ENCODE data around the gene ACSS3. TPM values are rescaled to one million over a fixed set of nuclear protein-coding genes. Genes with fewer than 3 reads are reported as not detected.

The ACSS3 gene
- total RNA-seq, 1 donor from 2014 or later = 3.6 TPM

DNA sequence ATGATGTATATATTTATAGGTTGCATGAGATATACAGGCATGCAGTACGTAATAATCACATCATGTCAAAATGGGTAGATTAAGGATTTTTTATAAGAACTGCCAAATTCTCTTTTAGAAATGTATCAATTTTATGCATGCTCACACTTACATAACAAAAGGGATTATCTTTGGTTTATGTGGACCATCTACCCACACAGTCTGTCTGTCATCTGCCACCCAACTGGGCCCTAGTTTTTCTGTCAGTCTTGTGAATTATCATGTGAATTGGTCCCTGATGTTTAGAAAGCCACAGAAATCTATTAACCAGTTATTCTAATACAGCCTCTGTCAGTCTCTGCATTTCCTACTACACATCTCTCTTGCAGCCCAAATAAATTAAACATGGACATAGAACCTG, 133.4 kb downstream of the ACSS3 start:
- Mint-ChIP-seq H3K4me1 (ENCODE audit: low read depth, unreplicated experiment) (peaks cover 32% of the 10 kb centered on the region), H3K27me3 (ENCODE audit: unreplicated experiment) (no peaks in the 10 kb centered on the region), H3K4me3 (ENCODE audit: unreplicated experiment) (no peak overlapping the region), H3K36me3 (ENCODE audit: unreplicated experiment) (no peaks in the 10 kb centered on the region), H3K9me3 (ENCODE audit: unreplicated experiment) (no peaks in the 10 kb centered on the region), H3K27ac (ENCODE audit: unreplicated experiment) (no peak overlapping the region)
- no peak for DNase-seq
- TF ChIP-seq, protein P1, sequence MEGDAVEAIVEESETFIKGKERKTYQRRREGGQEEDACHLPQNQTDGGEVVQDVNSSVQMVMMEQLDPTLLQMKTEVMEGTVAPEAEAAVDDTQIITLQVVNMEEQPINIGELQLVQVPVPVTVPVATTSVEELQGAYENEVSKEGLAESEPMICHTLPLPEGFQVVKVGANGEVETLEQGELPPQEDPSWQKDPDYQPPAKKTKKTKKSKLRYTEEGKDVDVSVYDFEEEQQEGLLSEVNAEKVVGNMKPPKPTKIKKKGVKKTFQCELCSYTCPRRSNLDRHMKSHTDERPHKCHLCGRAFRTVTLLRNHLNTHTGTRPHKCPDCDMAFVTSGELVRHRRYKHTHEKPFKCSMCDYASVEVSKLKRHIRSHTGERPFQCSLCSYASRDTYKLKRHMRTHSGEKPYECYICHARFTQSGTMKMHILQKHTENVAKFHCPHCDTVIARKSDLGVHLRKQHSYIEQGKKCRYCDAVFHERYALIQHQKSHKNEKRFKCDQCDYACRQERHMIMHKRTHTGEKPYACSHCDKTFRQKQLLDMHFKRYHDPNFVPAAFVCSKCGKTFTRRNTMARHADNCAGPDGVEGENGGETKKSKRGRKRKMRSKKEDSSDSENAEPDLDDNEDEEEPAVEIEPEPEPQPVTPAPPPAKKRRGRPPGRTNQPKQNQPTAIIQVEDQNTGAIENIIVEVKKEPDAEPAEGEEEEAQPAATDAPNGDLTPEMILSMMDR (IDR thresholded peaks at IDR 0.05; ENCODE audit: partially characterized antibody, unreplicated experiment) = no peak

DNA sequence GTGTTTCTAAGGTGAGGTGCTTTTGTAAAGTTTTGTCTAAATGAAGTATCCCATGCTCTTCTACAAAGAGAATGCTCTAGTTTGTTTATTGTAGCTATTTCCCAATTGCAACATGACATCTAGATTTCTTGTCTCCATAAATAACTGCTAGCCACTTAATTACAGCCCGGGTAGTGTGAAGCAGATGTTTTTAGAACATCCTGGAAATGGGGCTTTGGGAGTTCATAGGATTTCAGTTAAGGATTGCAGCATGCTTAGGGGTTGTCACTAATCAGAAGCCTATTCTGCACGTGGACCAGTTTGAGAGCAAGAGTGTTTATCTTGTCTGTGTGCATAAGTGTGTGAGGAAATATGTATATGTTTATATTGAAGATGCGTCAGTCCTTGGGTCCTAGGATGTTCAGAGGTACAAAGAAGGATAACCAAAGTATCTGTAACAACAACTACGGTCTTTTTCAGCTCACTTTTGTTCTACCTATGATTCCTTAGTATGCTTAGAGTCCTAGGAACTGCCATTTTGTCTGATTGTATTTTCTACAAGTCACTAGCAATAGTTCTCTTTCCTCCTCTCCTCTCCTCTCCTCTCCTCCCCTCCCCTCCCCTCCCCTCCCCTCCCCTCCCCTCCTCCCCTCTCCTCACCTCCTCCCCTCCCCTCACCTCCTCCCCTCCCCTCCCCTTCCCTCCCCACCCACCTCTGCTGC, 135.3 kb downstream of the ACSS3 start:
- H3K4me1 Mint-ChIP-seq (ENCODE audit: low read depth, unreplicated experiment) = peaks cover 18% of the 10 kb centered on the region
- TF ChIP-seq, protein P1 (IDR thresholded peaks at IDR 0.05; ENCODE audit: partially characterized antibody, unreplicated experiment) = no peak
- H3K4me3 Mint-ChIP-seq (ENCODE audit: unreplicated experiment) = no peak overlapping the region
- no peaks in the 10 kb centered on the region for H3K36me3 Mint-ChIP-seq (ENCODE audit: unreplicated experiment)
- H3K27ac Mint-ChIP-seq (ENCODE audit: unreplicated experiment) = no peak overlapping the region
- H3K9me3 Mint-ChIP-seq (ENCODE audit: unreplicated experiment) = no peaks in the 10 kb centered on the region
- no peaks in the 10 kb centered on the region for H3K27me3 Mint-ChIP-seq (ENCODE audit: unreplicated experiment)
- DNase-seq = no peak

DNA sequence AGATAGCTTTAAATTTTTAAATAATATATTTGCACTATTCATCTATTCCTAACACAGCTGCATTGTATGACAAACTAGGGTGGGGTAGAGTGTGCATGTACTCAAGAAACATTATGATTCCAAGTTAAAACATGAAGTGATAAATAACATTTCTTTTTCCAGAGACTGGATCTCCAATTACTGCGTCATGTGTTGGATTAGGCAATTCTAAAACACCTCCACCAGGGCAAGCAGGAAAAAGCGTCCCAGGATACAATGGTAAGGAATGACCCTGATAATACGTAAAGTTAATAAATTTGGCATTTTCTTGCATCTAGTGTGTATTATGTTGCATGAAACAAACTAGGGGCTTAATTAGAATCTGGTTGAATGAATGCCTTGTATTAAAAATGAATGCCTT, 138.9 kb downstream of the ACSS3 start:
- Mint-ChIP-seq H3K36me3 (ENCODE audit: unreplicated experiment) (no peaks in the 10 kb centered on the region), H3K27ac (ENCODE audit: unreplicated experiment) (no peak overlapping the region), H3K27me3 (ENCODE audit: unreplicated experiment) (no peaks in the 10 kb centered on the region), H3K9me3 (ENCODE audit: unreplicated experiment) (no peaks in the 10 kb centered on the region), H3K4me3 (ENCODE audit: unreplicated experiment) (no peak overlapping the region), H3K4me1 (ENCODE audit: low read depth, unreplicated experiment) (peaks cover 7% of the 10 kb centered on the region)
- TF ChIP-seq, protein P1 (IDR thresholded peaks at IDR 0.05; ENCODE audit: partially characterized antibody, unreplicated experiment) = no peak
- no peak for DNase-seq

DNA sequence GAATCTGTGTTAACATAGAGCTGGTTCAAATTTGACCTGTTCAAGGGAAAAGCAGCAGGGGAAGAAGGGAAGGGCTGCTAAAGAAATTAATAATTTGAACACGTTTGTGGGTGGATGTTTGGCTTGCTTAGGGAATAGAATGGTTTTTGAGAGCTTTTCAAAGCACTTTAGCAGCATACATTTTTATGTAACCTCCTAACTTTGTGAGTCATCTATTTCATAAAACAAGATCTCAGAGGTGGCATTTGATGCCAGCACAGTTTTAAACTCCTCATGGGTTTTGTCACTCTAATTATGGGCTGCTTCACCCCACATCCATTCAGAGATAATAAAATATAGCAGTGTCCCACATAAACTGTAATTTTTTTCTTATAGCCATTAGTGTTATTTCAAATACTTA, 143.8 kb downstream of the ACSS3 start:
- Mint-ChIP-seq H3K4me1 (ENCODE audit: low read depth, unreplicated experiment) (no peaks in the 10 kb centered on the region), H3K9me3 (ENCODE audit: unreplicated experiment) (no peaks in the 10 kb centered on the region), H3K36me3 (ENCODE audit: unreplicated experiment) (no peaks in the 10 kb centered on the region), H3K27ac (ENCODE audit: unreplicated experiment) (no peak overlapping the region), H3K27me3 (ENCODE audit: unreplicated experiment) (no peaks in the 10 kb centered on the region), H3K4me3 (ENCODE audit: unreplicated experiment) (no peak overlapping the region)
- DNase-seq = no peak
- TF ChIP-seq, protein P1 (IDR thresholded peaks at IDR 0.05; ENCODE audit: partially characterized antibody, unreplicated experiment) = no peak

DNA sequence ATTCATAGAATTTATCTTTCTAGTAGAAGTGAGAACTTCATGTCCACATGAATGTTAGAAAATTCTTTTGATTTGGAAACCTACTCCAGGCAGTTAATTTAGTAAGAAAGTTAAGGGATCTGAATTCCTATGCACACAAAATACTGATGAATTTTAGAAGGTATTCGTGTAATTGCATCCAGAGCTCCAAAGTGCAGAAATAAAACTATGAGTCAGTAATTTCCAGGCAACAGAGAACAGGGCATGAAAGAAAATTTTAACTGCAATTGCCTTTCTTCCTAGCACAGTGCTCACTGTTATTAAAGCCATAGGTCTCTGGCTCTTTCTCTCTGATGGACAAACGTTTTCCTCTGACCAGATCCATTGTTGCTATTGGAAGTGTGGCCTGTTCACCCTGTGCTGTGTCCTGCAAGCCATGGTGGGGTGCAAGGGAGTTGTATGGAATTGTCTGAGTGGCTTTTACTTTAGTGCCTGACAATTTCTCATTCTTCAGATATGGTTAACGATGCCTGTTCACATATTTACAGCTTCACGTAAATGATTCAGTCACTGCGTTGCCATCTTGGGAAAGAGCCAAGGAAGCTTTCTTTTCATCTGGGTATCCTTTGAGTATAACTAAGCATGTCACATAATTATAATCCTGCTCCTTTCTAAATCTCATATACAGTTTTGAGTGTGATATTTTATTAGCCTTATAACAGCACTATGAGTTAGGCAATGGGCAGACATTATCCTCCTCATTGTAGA, 145.1 kb downstream of the ACSS3 start:
- no peak overlapping the region for H3K27ac Mint-ChIP-seq (ENCODE audit: unreplicated experiment)
- no peaks in the 10 kb centered on the region for H3K36me3 Mint-ChIP-seq (ENCODE audit: unreplicated experiment)
- no peaks in the 10 kb centered on the region for H3K9me3 Mint-ChIP-seq (ENCODE audit: unreplicated experiment)
- H3K4me3 Mint-ChIP-seq (ENCODE audit: unreplicated experiment) = no peak overlapping the region
- H3K4me1 Mint-ChIP-seq (ENCODE audit: low read depth, unreplicated experiment) = no peaks in the 10 kb centered on the region
- no peak for DNase-seq
- TF ChIP-seq, protein P1 (IDR thresholded peaks at IDR 0.05; ENCODE audit: partially characterized antibody, unreplicated experiment) = no peak
- no peaks in the 10 kb centered on the region for H3K27me3 Mint-ChIP-seq (ENCODE audit: unreplicated experiment)
